Activated T-cell treated with anti-CD3 and anti-CD28 coated beads, Interleukin-2, amount 50 U/mL, for 24 hours (primary cell): ENCODE measurements around the gene ARCN1.
"Not testable (repeated sequence)": the region's sequence is repeated elsewhere in the genome, so short reads cannot be mapped to it uniquely, and the experiment has no call there.

Experiments used
- DNase-seq: peaks from one replicate; pipeline ENCODE4 v3.0.0-alpha.2; 2020
- H3K27ac Mint-ChIP-seq: 2 replicates; pipeline ENCODE4 v1.8.0; 2020; ENCODE audit warnings: mild to moderate bottlenecking, mixed read lengths
- H3K27me3 Mint-ChIP-seq: 2 replicates; pipeline ENCODE4 v1.8.0; 2020; ENCODE audit warnings: mixed read lengths
- H3K36me3 Mint-ChIP-seq: 2 replicates; pipeline ENCODE4 v1.8.0; 2020; ENCODE audit warnings: low read depth, mixed read lengths
- H3K4me1 Mint-ChIP-seq: 2 replicates; pipeline ENCODE4 v1.8.0; 2020; ENCODE audit warnings: low read depth, mixed read lengths
- H3K4me3 Mint-ChIP-seq: 2 replicates; pipeline ENCODE4 v1.8.0; 2020; ENCODE audit warnings: mild to moderate bottlenecking, moderate library complexity, mixed read lengths
- H3K9me3 Mint-ChIP-seq: 2 replicates; pipeline ENCODE4 v1.8.0; 2020; ENCODE audit warnings: mixed read lengths

Gene ARCN1

DNA sequence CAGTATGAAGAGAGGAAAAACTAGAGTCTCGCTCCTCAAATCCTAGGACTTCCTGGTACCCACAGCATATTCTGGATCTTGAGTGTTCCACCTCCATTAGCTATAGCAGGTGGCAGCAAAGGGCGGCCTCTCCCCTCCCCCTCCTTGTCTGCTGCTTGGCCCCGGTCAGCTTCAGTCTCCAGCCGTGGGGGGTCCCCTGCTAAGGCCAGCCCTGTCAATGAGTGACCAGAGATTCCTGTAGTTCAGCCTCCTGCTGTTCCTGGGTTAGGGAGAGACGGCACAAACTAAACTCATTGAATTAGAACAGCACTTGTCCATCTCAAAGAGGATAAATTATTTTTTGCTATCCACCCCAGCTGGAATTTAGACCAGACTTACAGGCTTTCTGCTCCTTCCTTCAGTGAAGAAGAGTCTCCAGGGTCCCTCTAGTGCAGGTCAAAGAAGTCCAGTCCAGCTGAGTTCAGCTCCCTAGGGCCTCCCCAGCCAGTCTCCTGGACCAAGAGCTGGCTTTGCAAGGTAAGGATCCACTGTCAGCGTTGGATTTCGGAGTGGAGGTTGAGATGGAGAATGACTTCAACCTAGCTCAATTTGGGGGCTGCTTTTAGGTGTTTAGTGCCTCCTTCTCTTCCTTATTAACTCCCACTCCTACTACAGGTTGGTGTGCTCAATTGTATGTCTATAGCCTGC, 34.1 kb downstream of the ARCN1 start:
- DNase-seq = peak; percentile 26
- Mint-ChIP-seq H3K27me3 (peaks cover 20% of the 10 kb centered on the region), H3K36me3 (peaks cover 25% of the 10 kb centered on the region), H3K4me1 (peaks cover 28% of the 10 kb centered on the region), H3K27ac (no peak overlapping the region), H3K4me3 (no peak overlapping the region), H3K9me3 (no peaks in the 10 kb centered on the region)

DNA sequence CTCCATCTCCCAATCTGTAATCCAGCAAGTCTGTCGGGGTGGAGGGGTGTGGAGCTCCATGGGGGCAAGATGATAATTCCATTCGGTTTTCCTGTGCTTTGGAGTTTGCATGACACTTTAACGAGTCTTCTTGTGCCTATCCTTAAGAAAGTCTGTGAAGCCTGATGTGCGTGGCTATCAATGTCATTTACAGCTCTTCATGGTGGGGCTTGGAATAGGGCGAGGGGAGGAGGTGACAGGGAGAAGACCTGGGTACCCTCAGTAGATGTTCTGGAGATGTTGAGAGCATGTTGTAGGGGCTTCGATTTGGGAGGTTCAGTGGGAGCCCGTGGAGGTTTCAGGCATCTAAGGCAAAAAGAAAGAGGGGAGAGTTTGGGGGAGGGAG, 34.6 kb downstream of the ARCN1 start:
- H3K27ac Mint-ChIP-seq = peak overlapping the region; percentile 6
- H3K27me3 Mint-ChIP-seq = peaks cover 20% of the 10 kb centered on the region
- H3K4me1 Mint-ChIP-seq = peaks cover 29% of the 10 kb centered on the region
- peaks cover 20% of the 10 kb centered on the region for H3K36me3 Mint-ChIP-seq
- no peak overlapping the region for H3K4me3 Mint-ChIP-seq
- H3K9me3 Mint-ChIP-seq = no peaks in the 10 kb centered on the region
- DNase-seq = peak; percentile 25

DNA sequence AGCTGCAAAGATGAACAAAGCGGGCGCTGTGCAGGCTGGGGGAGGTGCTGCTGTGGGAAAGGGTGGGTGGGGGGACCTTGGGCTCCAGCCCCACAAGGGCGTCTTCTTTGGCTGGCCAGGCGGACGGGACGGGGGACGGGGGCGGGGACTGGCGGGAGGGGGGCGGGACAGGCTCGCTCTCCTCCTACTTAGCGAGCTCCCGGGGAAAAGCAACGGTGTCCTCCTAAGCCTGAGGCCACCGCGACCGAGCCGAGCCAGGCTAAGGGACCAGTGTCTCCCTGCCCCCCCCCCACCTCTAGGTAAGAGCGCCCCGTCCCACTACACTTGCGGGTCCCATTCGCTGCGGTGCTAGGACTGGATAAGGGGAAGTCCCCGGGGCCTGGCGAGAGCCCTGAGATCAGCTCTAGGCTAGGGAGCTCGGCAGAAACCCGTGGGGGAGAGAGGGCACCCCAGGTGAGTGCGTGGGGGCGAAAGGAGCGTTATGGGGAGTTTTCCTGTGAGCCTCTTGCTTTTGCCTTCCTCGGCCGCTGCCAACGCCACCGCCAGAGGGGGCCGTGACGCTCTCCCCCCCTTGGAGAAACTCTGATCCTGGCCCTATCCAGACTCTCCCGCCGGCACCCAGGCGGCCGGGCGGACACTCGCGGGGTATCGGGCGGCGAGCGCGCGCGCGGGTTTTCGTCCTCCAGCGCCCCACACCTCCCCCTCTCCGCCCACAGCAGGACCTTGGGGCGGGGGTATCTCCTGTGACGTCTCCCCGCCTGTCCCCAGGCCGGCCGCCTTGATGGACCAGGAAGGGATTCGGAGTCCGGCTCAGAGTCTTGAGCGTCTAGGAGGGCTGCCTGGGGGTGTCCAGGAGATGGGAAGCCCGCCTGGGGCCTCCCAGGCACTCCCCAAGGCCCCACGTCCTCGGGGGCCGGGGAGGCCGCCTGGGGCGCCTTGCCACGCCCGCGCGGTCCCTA, 35.5 kb downstream of the ARCN1 start, which contains the start of gene PHLDB1:
Gene PHLDB1 (plus strand): TSS at position 215 of the 959 bp plus-strand sequence. CDS start 6,222 bp downstream, outside the sequence.
- DNase-seq = peak; percentile 64

DNA sequence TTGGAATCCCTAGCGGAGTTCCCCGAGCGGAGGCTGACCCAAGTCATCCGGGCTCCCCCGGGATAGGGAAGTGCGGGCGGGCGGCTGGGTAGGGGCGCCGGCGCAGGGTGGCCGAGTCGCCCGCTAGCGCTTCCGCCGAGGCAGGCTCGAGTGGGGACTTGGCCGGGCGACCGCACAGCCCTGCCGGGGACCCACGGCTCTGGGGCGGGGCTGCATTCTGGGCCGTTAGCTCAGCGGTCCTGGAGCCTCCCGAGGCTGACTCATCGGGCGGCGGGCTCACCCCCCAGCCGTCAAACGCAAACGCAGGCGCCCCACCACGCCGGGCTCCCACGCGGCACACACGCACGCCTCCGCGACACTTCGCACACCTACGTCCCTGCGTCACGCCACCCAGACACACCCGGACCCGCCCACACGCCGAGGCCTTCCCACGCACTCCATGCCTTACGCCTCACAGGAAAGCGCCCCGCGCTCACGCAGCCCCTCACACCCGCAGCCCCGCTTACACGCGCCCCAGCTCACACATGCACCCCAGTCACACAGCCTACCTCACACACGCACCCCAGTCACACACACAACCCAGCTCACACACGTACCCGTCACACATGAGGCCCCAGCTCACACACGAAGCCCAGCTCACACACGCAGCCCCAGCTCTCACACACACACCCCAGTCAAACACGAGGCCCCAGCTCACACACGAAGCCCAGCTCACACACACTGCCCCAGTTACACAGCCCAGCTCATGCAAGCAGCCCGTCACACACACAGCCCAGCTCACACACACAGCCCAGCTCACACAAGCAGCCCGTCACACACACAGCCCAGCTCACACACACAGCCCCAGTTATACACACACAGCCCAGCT, 36.4 kb downstream of the ARCN1 start:
- Mint-ChIP-seq H3K27ac (peak overlapping the region; percentile 63), H3K27me3 (peaks cover 20% of the 10 kb centered on the region), H3K4me1 (peaks cover 29% of the 10 kb centered on the region), H3K4me3 (peak overlapping the region; percentile 58), H3K36me3 (peaks cover 7% of the 10 kb centered on the region), H3K9me3 (no peaks in the 10 kb centered on the region)
- peak; percentile 79 for DNase-seq

More for the DNA sequence above, 35.5 kb downstream of the ARCN1 start, which contains the start of gene PHLDB1:
- Mint-ChIP-seq H3K27me3 (peaks cover 20% of the 10 kb centered on the region), H3K27ac (peak within 1 kb of the TSS; percentile 63), H3K4me1 (peaks cover 29% of the 10 kb centered on the region), H3K4me3 (peak within 1 kb of the TSS; percentile 69), H3K36me3 (peaks cover 11% of the 10 kb centered on the region), H3K9me3 (no peaks in the 10 kb centered on the region)

DNA sequence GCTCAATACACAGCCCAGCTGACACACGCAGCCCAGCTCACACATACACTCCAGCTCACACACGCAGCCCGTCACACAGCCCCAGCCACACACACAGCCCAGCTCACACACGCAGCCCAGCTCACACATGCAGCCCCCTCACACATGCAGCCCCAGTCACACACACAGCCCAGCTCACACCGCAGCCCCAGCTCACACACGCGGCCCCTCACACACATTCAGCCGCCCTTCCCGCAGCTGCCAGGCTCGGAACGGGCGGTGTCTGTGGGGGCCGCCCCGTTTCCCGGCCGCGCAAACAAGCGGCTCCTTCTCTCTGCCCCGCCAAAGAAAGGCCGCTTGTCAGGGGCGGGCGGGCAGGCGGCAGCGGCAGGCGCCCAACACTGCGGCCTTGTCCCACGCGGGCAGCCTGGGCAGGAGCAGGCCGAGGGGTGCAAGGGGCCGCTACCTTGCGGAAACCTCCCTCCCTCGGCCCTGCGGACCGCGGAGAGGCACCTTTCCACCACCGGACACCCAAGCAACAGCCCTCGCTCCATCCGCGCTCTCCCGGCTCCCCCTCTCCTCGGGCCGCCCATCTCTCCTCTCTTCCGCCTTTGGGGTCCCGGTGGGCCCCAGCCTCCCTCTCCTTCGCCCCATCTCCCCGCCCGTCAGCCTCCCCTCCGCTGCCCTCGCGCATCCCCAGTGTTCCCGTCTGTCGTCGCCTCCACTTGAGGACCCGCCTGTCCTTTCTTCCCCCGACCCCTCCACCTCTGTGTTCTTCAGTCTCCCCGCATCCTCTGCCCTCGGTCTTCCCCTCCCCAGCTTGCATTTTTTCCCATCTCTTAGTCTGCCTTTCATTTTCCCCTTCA, 37.4 kb downstream of the ARCN1 start:
- Mint-ChIP-seq H3K4me1 (peaks cover 29% of the 10 kb centered on the region), H3K36me3 (no peaks in the 10 kb centered on the region), H3K27me3 (peaks cover 20% of the 10 kb centered on the region), H3K4me3 (peak overlapping the region; percentile 58), H3K27ac (peak overlapping the region; percentile 24), H3K9me3 (no peaks in the 10 kb centered on the region)
- DNase-seq = peak; percentile 63

DNA sequence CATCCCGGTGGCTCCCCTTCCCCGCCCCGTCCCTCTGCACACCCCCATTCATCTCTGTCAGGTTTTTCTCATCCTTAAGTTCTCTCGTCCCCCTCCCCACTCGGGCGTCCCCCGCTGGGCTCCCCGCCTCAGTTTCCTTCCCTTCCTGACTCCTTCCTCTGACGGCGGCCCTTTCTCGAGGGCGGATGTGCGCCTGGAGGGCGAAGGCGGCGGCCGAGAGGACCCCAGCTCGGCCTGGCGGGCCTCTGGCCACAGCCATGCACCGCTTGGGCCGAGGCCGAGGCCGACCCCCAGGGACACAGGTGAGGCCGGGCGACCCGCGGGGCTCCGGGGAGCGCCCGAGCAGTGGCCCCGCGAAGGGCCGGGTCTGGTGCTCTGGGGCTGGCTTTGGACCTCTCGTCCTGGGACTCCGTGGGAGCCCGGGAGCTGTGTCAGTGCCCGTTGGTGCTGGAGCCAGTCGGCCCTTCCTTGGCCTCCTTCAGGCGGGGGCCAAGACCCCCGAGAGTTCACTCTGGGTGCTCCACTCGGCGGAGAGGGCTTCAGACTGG, 38.1 kb downstream of the ARCN1 start:
- peak overlapping the region; percentile 56 for H3K4me3 Mint-ChIP-seq
- DNase-seq = no peak

DNA sequence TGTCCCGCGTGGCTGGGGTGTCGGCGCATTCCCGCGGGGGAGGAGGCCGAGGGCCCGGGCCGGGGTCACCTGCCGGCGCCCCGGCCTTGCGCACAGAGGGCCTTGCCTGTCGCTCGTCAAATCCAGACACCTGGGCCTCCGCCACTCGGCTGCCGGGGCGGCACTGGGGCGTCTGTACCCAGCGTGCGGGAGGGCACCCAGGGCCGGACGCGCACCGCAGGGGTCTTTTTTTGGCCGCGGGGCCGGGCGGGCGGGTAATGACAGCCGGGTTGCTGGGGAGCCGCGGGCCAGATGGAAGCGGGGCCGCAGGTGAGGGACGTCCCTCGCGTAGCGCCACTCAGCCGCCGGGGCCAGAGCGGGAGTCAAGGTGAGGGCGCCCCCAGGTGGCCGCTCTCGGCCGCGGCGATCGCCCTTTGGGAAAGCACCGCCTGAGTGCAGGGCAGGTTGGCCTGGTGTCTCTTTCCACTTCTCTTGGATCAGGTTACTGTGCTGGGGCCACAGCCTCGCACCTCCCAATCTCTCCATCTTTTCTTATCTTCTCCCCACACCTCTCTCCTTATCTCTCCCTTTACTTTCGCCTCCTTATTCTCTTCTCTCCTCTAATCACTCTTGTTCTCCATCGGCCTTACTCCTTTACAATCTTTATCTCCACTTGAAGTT, 38.7 kb downstream of the ARCN1 start:
- no peaks in the 10 kb centered on the region for H3K9me3 Mint-ChIP-seq
- no peaks in the 10 kb centered on the region for H3K36me3 Mint-ChIP-seq
- H3K4me3 Mint-ChIP-seq = peak overlapping the region; percentile 54
- no peak overlapping the region for H3K27ac Mint-ChIP-seq
- DNase-seq = peak; percentile 93
- H3K4me1 Mint-ChIP-seq = peaks cover 29% of the 10 kb centered on the region
- H3K27me3 Mint-ChIP-seq = peaks cover 20% of the 10 kb centered on the region

More for the DNA sequence above, 38.1 kb downstream of the ARCN1 start:
- H3K9me3 Mint-ChIP-seq = no peaks in the 10 kb centered on the region
- no peak overlapping the region for H3K27ac Mint-ChIP-seq
- H3K4me1 Mint-ChIP-seq = peaks cover 29% of the 10 kb centered on the region
- H3K27me3 Mint-ChIP-seq = peaks cover 20% of the 10 kb centered on the region
- H3K36me3 Mint-ChIP-seq = no peaks in the 10 kb centered on the region

DNA sequence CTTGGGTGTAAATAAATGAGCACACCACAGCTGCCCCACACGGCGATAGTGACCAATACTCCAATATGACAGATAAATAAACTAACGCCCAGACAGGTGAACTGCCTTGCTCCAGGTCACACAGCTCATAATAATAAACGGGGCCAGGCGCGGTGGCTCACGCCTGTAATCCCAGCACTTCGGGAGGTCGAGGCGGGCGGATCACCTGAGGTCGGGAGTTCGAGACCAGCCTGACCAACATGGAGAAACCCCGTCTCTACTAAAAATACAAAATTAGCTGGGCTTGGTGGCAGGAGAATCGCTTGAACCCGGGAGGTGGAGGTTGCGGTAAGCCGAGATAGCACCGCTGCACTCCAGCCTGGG, 39.2 kb downstream of the ARCN1 start:
- H3K4me3 Mint-ChIP-seq = peak overlapping the region; percentile 42

DNA sequence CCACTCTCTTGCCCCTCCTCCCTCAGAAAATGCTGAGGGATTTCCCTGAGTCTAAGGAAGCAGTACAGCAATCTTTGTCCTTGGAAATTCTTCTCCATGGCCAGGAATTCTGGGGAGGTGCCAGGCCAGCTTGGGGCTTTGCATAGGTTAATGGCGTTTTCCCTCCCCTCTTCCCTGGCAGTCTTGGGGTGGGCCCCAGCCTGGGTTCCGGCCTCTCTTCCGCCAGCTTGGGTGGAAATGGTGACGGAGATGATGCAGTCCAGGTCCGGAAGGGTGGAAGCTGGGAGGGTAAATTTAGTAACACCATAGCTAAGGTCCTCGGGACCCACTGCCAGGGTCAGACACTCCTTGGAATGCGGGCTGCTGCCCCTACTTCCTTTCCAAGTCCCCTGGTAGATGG, 40.2 kb downstream of the ARCN1 start:
- no peaks in the 10 kb centered on the region for H3K9me3 Mint-ChIP-seq
- no peak overlapping the region for H3K4me3 Mint-ChIP-seq
- DNase-seq = no peak
- H3K27me3 Mint-ChIP-seq = peaks cover 16% of the 10 kb centered on the region
- no peaks in the 10 kb centered on the region for H3K36me3 Mint-ChIP-seq
- peaks cover 25% of the 10 kb centered on the region for H3K4me1 Mint-ChIP-seq
- no peak overlapping the region for H3K27ac Mint-ChIP-seq

More for the DNA sequence above, 39.2 kb downstream of the ARCN1 start:
- DNase-seq, H3K27ac Mint-ChIP-seq, H3K9me3 Mint-ChIP-seq, H3K36me3 Mint-ChIP-seq: not testable (repeated sequence)
- Mint-ChIP-seq H3K4me1 (peaks cover 29% of the 10 kb centered on the region), H3K27me3 (peaks cover 20% of the 10 kb centered on the region)

DNA sequence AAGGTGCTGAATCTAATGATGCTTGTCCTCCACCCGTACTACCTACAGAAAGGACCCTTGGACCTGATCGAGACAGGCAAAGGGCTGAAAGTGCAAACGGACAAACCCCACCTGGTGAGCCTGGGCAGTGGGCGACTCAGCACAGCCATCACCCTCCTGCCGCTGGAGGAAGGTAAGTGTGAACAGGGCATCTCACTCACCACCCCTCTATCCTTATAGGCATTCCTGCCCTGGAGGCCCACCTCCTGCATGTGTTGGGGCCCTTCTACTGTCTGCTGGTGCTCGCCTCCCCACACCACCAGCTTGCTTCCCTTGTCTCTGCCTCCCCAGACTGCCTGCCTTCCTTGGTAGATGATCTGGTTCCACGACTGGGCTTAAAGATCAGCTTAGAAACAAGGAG, 42.3 kb downstream of the ARCN1 start:
- H3K27ac Mint-ChIP-seq = no peak overlapping the region
- H3K27me3 Mint-ChIP-seq = peaks cover 6% of the 10 kb centered on the region
- H3K4me1 Mint-ChIP-seq = peaks cover 10% of the 10 kb centered on the region
- H3K4me3 Mint-ChIP-seq = no peak overlapping the region
- no peak for DNase-seq
- no peaks in the 10 kb centered on the region for H3K9me3 Mint-ChIP-seq
- no peaks in the 10 kb centered on the region for H3K36me3 Mint-ChIP-seq

DNA sequence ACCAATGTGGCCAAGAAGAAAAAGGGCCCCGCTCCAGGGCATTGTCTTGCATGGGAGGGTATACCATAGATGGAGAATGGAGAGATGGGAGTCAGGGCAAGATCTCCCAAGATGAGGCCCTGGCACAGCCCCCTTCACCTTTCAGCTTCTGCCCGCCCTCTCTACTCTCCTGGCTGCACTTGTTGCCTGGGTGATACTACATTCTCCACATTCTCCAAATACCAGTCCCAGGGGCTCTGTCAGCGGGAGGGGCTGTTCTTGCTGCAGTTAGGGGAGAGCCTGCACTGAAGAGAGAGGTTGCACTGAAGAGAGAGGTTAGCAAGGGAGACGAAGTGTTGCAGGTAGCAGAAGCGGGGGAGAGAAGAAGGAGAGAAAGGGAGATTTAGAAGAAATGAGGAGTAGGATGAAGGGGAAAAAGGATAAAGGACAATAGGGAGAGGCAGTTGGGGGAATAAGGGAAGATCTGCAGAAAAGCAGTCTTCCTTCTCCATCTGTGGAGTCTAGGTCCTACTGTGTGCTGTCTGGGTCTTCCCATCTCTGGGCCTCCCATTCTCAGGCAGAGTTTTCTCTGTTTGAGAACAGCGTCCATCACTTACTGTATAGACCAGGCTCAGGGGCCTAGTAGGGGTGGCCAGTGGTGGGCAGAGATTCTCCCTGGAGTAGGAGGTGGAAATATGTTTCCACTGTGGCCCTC, 43.2 kb downstream of the ARCN1 start:
- no peaks in the 10 kb centered on the region for H3K9me3 Mint-ChIP-seq
- no peak overlapping the region for H3K4me3 Mint-ChIP-seq
- H3K27ac Mint-ChIP-seq = no peak overlapping the region
- peaks cover 8% of the 10 kb centered on the region for H3K27me3 Mint-ChIP-seq
- no peak for DNase-seq
- no peaks in the 10 kb centered on the region for H3K36me3 Mint-ChIP-seq
- H3K4me1 Mint-ChIP-seq = peaks cover 9% of the 10 kb centered on the region

DNA sequence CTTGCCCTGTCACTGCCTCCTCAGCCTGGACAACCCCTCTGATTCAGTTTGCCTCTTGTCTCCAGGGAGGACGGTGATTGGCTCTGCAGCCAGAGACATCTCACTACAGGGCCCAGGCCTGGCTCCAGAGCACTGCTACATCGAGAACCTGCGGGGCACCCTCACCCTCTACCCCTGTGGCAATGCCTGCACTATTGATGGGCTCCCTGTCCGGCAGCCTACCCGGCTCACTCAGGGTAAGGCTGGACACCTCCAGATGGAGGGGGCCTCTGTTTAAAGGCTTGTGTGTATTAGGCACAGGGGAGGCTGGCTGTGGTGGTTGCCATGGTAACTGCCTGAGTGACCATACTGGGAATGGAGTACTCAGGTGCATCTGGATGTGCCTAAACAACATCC, 43.8 kb downstream of the ARCN1 start:
- Mint-ChIP-seq H3K27ac (no peak overlapping the region), H3K36me3 (no peaks in the 10 kb centered on the region), H3K4me3 (no peak overlapping the region), H3K9me3 (no peaks in the 10 kb centered on the region), H3K4me1 (peaks cover 13% of the 10 kb centered on the region), H3K27me3 (peaks cover 13% of the 10 kb centered on the region)
- no peak for DNase-seq
